HUES48 (cell line): ENCODE measurements around the gene HBZ.
"Not testable (repeated sequence)": the region's sequence is repeated elsewhere in the genome, so short reads cannot be mapped to it uniquely, and the experiment has no call there.

Source experiments
- H3K27ac ChIP-seq: one replicate; pipeline ENCODE4 v1.7.0; 2013; ENCODE audit warnings: low read depth, low read length, inconsistent platforms
- H3K27me3 ChIP-seq: 2 replicates; pipeline ENCODE4 v1.6.1; 2013; ENCODE audit warnings: mild to moderate bottlenecking, low read length; ENCODE audit not compliant: control insufficient read depth, insufficient read depth
- H3K36me3 ChIP-seq: 2 replicates; pipeline ENCODE4 v1.6.1; 2013; ENCODE audit warnings: low read length; ENCODE audit not compliant: control insufficient read depth, insufficient read depth
- H3K4me1 ChIP-seq: 2 replicates; pipeline ENCODE4 v1.6.1; 2013; ENCODE audit warnings: mild to moderate bottlenecking, low read length; ENCODE audit not compliant: control insufficient read depth, insufficient read depth
- H3K4me3 ChIP-seq: 2 replicates; pipeline ENCODE4 v1.5.1; 2013; ENCODE audit warnings: mild to moderate bottlenecking, low read depth, low read length
- H3K9ac ChIP-seq: 2 replicates; pipeline ENCODE4 v1.6.1; 2013; ENCODE audit warnings: mild to moderate bottlenecking, low read depth, low read length, moderate library complexity
- H3K9me3 ChIP-seq: 2 replicates; pipeline ENCODE4 v1.6.1; 2013; ENCODE audit warnings: low read length; ENCODE audit not compliant: control insufficient read depth, insufficient read depth

Gene HBZ

GRCh38 chr16:119295-119694, 33.1 kb upstream of the HBZ start:
- H3K27me3 ChIP-seq = no peaks in the 10 kb centered on the region
- H3K36me3 ChIP-seq = peaks cover 20% of the 10 kb centered on the region; the same call in 1 of the 2 replicates
- H3K4me3 ChIP-seq = no peak overlapping the region
- no peak overlapping the region for H3K27ac ChIP-seq
- no peaks in the 10 kb centered on the region for H3K9me3 ChIP-seq
- no peak overlapping the region for H3K9ac ChIP-seq
- H3K4me1 ChIP-seq = 0 out of 2 replicates have a peak, but pooled peaks cover 3% of the 10 kb centered on the region

GRCh38 chr16:119835-120491, 32.5 kb upstream of the HBZ start:
- Histone ChIP-seq H3K27me3 (no peaks in the 10 kb centered on the region), H3K4me3 (no peak overlapping the region), H3K4me1 (0 out of 2 replicates have a peak, but pooled peaks cover 3% of the 10 kb centered on the region), H3K36me3 (peaks cover 16% of the 10 kb centered on the region; the same call in 1 of the 2 replicates), H3K9ac (no peak overlapping the region), H3K9me3 (no peaks in the 10 kb centered on the region), H3K27ac (no peak overlapping the region)

- no peaks in the 10 kb centered on the region for H3K27me3 ChIP-seq
- no peak overlapping the region for H3K9ac ChIP-seq
- H3K36me3 ChIP-seq = peaks cover 16% of the 10 kb centered on the region; the same call in 1 of the 2 replicates
- H3K4me1 ChIP-seq = 0 out of 2 replicates have a peak, but pooled peaks cover 3% of the 10 kb centered on the region
- no peak overlapping the region for H3K4me3 ChIP-seq
- H3K27ac ChIP-seq = no peak overlapping the region
- H3K9me3 ChIP-seq = no peaks in the 10 kb centered on the region
Measured at GRCh38 chr16:120756-121155, 31.7 kb upstream of the HBZ start.

- Histone ChIP-seq H3K9me3 (no peaks in the 10 kb centered on the region), H3K9ac (no peak overlapping the region), H3K27ac (no peak overlapping the region), H3K4me3 (no peak overlapping the region), H3K4me1 (0 out of 2 replicates have a peak, but pooled peaks cover 3% of the 10 kb centered on the region), H3K27me3 (no peaks in the 10 kb centered on the region), H3K36me3 (peaks cover 3% of the 10 kb centered on the region; the same call in 1 of the 2 replicates)
Measured at GRCh38 chr16:122361-122760, 30.1 kb upstream of the HBZ start.

GRCh38 chr16:123558-124350, 28.7 kb upstream of the HBZ start:
- H3K4me3 ChIP-seq, H3K27me3 ChIP-seq, H3K27ac ChIP-seq, H3K9ac ChIP-seq, H3K9me3 ChIP-seq, H3K36me3 ChIP-seq, H3K4me1 ChIP-seq: not testable (repeated sequence)

- Histone ChIP-seq H3K27ac (no peak overlapping the region), H3K36me3 (peaks cover 3% of the 10 kb centered on the region; the same call in 1 of the 2 replicates)
Measured at GRCh38 chr16:125011-125410, 27.4 kb upstream of the HBZ start.

GRCh38 chr16:129075-129474, 23.4 kb upstream of the HBZ start:
- Histone ChIP-seq H3K27ac (no peak overlapping the region), H3K9ac (no peak overlapping the region)

More at GRCh38 chr16:125011-125410, 27.4 kb upstream of the HBZ start:
- Histone ChIP-seq H3K4me1 (no peaks in the 10 kb centered on the region), H3K4me3 (no peak overlapping the region), H3K9ac (no peak overlapping the region), H3K27me3 (no peaks in the 10 kb centered on the region), H3K9me3 (no peaks in the 10 kb centered on the region)

GRCh38 chr16:130533-131173, 21.8 kb upstream of the HBZ start:
- no peaks in the 10 kb centered on the region for H3K9me3 ChIP-seq
- no peak overlapping the region for H3K9ac ChIP-seq
- H3K4me3 ChIP-seq = no peak overlapping the region
- no peaks in the 10 kb centered on the region for H3K36me3 ChIP-seq
- H3K27me3 ChIP-seq = no peaks in the 10 kb centered on the region
- no peaks in the 10 kb centered on the region for H3K4me1 ChIP-seq
- H3K27ac ChIP-seq = no peak overlapping the region

More at GRCh38 chr16:129075-129474, 23.4 kb upstream of the HBZ start:
- H3K4me1 ChIP-seq = no peaks in the 10 kb centered on the region
- no peaks in the 10 kb centered on the region for H3K9me3 ChIP-seq
- H3K36me3 ChIP-seq = no peaks in the 10 kb centered on the region
- H3K4me3 ChIP-seq = no peak overlapping the region
- no peaks in the 10 kb centered on the region for H3K27me3 ChIP-seq

- Histone ChIP-seq H3K4me3 (no peak overlapping the region), H3K4me1 (no peaks in the 10 kb centered on the region), H3K27ac (no peak overlapping the region), H3K27me3 (no peaks in the 10 kb centered on the region), H3K36me3 (no peaks in the 10 kb centered on the region), H3K9ac (no peak overlapping the region), H3K9me3 (no peaks in the 10 kb centered on the region)
Measured at GRCh38 chr16:132120-132519, 20.3 kb upstream of the HBZ start.

GRCh38 chr16:133716-134115, 18.7 kb upstream of the HBZ start:
- no peaks in the 10 kb centered on the region for H3K9me3 ChIP-seq
- no peaks in the 10 kb centered on the region for H3K27me3 ChIP-seq
- no peak overlapping the region for H3K4me3 ChIP-seq
- no peaks in the 10 kb centered on the region for H3K4me1 ChIP-seq
- H3K9ac ChIP-seq = no peak overlapping the region
- H3K27ac ChIP-seq = no peak overlapping the region
- no peaks in the 10 kb centered on the region for H3K36me3 ChIP-seq

GRCh38 chr16:138049-138417, 14.4 kb upstream of the HBZ start:
- Histone ChIP-seq H3K36me3 (no peaks in the 10 kb centered on the region), H3K4me3 (peak overlapping the region; percentile 83), H3K27ac (peak overlapping the region; percentile 82), H3K27me3 (no peaks in the 10 kb centered on the region), H3K9ac (peak overlapping the region; percentile 74), H3K9me3 (no peaks in the 10 kb centered on the region), H3K4me1 (no peaks in the 10 kb centered on the region)
